IMR-90 (cell line): ENCODE data around the gene CRTC1.

Experiments
- BHLHE40 ChIP-seq: fragments of 150-350 bp; IDR thresholded peaks from 2 replicates; pipeline ENCODE4 v1.6.1; 2016; ENCODE audit warnings: mild to moderate bottlenecking, low read depth, low read length
- CEBPB ChIP-seq: IDR thresholded peaks from 2 replicates; pipeline ENCODE4 v1.6.1; 2012; ENCODE audit warnings: low read depth, low read length, improper control_type of control experiment
- MAFK ChIP-seq: IDR thresholded peaks from 2 replicates; pipeline ENCODE4 v1.6.1; 2012; ENCODE audit warnings: low read depth, low read length, improper control_type of control experiment
- MXI1 ChIP-seq: IDR thresholded peaks from 2 replicates; pipeline ENCODE4 v1.6.1; 2012; ENCODE audit warnings: low read depth, mild to moderate bottlenecking, low read length, moderate library complexity, borderline replicate concordance
- NFE2L2 ChIP-seq: fragments of 150-350 bp; IDR thresholded peaks from 2 replicates; pipeline ENCODE4 v1.6.1; 2016; ENCODE audit warnings: low read depth, mild to moderate bottlenecking, low read length
- POLR2A ChIP-seq: IDR thresholded peaks from 2 replicates; pipeline ENCODE4 v1.6.1; 2012; ENCODE audit warnings: mild to moderate bottlenecking, low read depth, low read length
- RAD21 ChIP-seq: IDR thresholded peaks from 2 replicates; pipeline ENCODE4 v1.6.1; 2012; ENCODE audit warnings: low read length, improper control_type of control experiment
- RCOR1 ChIP-seq: IDR thresholded peaks from 2 replicates; pipeline ENCODE4 v1.6.1; 2012; ENCODE audit warnings: mild to moderate bottlenecking, low read length, improper control_type of control experiment; ENCODE audit not compliant: insufficient replicate concordance
- RFX5 ChIP-seq: IDR thresholded peaks from 2 replicates; pipeline ENCODE4 v1.8.0; 2012; ENCODE audit warnings: low read depth, mild to moderate bottlenecking, low read length, moderate library complexity
- SMC3 ChIP-seq: fragments of 150-350 bp; IDR thresholded peaks from 2 replicates; pipeline ENCODE4 v1.6.1; 2016; ENCODE audit warnings: low read depth, mild to moderate bottlenecking, antibody characterized with exemption, low read length, moderate library complexity
- USF2 ChIP-seq: fragments of 150-350 bp; IDR thresholded peaks from 2 replicates; pipeline ENCODE4 v1.6.1; 2017; ENCODE audit warnings: mild to moderate bottlenecking, antibody characterized with exemption, low read length, low read depth
- TF ChIP-seq, protein P1 (sequence below): conservative IDR thresholded peaks from 2 replicates; pipeline ENCODE4 v1.5.1; 2012; ENCODE audit warnings: mild to moderate bottlenecking, low read depth, low read length, improper control_type of control experiment

DNA sequence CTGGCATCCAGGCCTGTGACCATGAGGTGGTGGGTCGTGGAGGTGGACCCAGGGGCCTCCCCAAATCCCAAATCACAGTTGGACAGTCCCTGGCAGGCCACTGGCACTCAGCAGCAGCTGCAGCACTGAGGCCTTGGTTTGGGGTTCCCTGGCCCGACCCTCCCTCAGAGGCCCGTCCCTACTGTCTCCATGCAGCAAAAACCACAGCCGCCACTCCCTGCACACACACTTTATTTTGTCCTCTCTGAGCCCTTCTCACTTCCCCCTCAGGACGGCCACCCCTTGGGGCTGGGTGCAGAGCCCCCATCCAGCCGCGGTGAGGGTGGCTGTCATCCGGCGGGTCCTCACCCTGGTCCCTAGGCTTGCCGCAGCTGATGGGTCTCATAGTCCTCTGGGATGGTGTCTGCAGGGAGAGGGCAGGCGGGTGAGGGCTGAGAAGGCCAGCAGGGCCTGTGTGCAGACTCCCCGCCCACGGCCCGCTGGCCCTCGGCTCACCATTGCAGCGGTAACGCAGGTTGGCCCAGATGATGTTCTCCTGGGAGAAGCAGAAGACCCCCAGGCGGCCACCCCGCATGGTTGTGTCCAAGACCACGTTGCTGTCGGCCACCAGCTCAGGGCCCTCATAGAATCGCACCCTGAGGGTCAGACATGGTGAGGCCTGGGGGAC is 99.2 kb downstream of the CRTC1 start:
- TF ChIP-seq POLR2A, result no peak
- TF ChIP-seq, protein P1, sequence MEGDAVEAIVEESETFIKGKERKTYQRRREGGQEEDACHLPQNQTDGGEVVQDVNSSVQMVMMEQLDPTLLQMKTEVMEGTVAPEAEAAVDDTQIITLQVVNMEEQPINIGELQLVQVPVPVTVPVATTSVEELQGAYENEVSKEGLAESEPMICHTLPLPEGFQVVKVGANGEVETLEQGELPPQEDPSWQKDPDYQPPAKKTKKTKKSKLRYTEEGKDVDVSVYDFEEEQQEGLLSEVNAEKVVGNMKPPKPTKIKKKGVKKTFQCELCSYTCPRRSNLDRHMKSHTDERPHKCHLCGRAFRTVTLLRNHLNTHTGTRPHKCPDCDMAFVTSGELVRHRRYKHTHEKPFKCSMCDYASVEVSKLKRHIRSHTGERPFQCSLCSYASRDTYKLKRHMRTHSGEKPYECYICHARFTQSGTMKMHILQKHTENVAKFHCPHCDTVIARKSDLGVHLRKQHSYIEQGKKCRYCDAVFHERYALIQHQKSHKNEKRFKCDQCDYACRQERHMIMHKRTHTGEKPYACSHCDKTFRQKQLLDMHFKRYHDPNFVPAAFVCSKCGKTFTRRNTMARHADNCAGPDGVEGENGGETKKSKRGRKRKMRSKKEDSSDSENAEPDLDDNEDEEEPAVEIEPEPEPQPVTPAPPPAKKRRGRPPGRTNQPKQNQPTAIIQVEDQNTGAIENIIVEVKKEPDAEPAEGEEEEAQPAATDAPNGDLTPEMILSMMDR, result no peak
- no peak for TF ChIP-seq USF2
- no peak for TF ChIP-seq MXI1
- TF ChIP-seq NFE2L2, result no peak
- no peak for TF ChIP-seq BHLHE40
- TF ChIP-seq CEBPB, result no peak
- TF ChIP-seq SMC3, result no peak
- TF ChIP-seq RCOR1, result no peak
- no peak for TF ChIP-seq RAD21
- TF ChIP-seq RFX5, result no peak
- TF ChIP-seq MAFK, result no peak
